Stimulated activated CD8-positive, alpha-beta memory T cell treated with anti-CD3 and anti-CD28 coated beads, Interleukin-7, amount 100 ng/mL, for 24 hours (primary cell): Measurements from ENCODE around the gene GNG2.

Experiments
- DNase-seq: peaks from one replicate; pipeline ENCODE4 v3.0.0-alpha.2; 2020; ENCODE audit warnings: low read depth

GNG2 gene

DNA sequence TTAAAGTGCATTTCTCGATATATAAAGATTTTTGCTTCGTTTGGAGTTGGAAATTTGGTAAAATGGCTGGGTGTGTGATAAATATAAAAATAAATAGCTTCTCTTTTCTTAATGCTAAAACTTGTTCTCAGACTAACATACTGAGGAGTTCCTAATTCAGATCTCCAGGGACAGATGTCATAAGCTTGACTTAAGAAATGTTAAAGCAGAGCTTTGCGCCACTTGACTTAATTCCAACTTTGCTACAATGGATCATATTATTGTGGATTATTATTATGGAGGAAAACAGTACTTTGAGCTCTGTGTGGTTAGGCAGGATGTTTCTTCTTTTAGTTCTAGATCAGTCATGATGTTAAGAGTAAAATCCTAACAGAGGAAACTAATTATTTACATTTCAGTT, 33.8 kb downstream of the GNG2 start:
- DNase-seq = no peak

- no peak for DNase-seq
These were observed 35.0 kb downstream of the GNG2 start for GRCh38 chr14:51895375-51895774.

- DNase-seq = no peak
These were observed 37.5 kb downstream of the GNG2 start for GRCh38 chr14:51897791-51898355.

GRCh38 chr14:51901475-51902024, 41.1 kb downstream of the GNG2 start:
- no peak for DNase-seq

- DNase-seq = peak; percentile 6
These were observed 45.3 kb downstream of the GNG2 start for GRCh38 chr14:51905656-51906121.

DNA sequence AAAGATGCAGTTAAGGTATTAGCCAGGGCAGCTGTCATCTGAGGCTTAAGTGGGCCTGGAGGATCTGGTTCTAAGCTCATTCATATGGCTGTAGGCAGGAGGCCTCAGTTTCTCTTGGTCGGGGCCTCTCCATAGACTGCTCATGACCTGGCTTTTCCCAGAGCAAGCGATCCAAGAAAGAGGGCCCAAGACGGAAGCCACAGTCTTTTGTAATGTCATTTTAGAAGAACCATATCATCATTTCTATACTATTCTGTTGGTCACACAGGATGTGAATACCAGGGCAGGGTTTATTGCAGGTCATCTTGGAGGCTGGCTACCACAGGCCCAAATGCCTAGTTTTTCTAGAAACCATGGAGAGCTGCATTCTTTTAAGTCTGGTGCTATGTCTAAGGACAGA, 47.7 kb downstream of the GNG2 start:
- no peak for DNase-seq

DNA sequence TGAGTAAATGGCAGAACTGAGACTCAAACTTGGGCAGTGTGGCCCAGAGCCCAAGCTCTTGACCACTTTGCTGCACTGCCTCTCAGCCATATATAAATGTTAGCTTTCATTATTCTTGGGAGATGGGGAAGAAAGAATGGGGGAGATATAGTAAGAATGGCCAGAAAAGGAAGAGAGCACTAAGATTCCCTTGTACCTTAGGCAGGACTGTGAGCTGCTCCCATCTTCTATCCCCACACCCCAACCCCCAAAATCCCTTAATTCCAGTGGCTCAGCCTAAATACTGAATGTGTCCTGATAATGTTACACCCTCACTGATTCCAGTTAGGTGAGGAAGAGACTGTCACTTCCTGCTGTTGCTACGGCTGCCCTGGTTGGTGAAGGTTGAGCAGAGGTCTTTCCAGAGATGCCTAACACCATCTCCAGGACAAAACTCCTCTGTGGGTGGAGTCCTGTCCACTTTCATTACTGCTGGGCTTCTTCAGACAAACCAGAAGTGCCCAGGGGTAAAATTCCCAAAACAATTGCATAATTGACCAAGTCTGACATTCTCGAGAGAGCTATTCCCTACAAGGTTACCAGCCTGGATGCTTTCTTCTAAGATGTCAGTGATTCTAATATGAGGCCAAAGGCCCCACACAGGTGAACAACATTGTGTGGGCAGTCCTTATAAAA, 51.8 kb downstream of the GNG2 start:
- DNase-seq = no peak

- DNase-seq = no peak
These were observed 53.9 kb downstream of the GNG2 start for GRCh38 chr14:51914310-51914709.

DNA sequence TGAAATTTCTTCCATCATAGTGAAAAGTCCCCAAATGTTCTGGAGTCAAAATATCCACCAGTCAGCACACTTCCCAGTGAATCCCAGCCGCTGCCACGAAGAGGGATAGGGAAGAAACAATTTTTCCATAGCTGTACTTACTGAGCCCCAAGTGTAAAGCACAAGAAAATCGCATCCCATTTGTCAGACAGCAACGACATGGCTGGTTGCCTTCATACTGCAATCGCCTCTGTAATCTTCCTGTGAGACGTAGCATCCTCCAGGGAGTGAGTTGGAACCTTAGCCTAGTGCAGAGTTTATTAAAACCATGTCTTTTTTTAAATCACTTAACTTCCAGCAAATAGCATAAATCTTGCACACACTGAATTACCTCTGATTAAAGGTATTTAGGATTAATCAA, 56.8 kb downstream of the GNG2 start:
- DNase-seq = no peak

GRCh38 chr14:51921026-51921425, 60.6 kb downstream of the GNG2 start:
- no peak for DNase-seq

GRCh38 chr14:51922624-51923023, 62.2 kb downstream of the GNG2 start:
- no peak for DNase-seq

DNA sequence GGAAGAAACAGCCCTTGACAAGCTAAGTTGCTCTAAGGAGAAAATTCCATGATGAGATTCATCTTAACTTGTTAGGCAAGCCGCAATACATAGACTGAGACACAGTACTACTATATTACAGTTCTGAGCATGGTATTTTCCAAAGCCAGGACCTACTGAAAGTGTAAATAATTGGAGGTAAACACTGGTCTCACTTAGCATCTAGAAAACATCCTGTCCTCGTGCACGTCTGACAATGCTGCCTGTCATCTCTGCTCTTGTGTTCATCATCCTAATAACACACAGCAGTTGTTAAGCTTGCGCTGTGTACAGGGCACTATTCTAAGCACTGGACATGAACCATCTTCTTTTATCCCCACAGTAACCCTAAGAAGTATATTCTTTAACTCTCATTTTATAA, 64.2 kb downstream of the GNG2 start:
- no peak for DNase-seq

- DNase-seq = no peak
These were observed 65.6 kb downstream of the GNG2 start for GRCh38 chr14:51925980-51926379.

- no peak for DNase-seq
These were observed 66.0 kb downstream of the GNG2 start for GRCh38 chr14:51926449-51926848.

DNA sequence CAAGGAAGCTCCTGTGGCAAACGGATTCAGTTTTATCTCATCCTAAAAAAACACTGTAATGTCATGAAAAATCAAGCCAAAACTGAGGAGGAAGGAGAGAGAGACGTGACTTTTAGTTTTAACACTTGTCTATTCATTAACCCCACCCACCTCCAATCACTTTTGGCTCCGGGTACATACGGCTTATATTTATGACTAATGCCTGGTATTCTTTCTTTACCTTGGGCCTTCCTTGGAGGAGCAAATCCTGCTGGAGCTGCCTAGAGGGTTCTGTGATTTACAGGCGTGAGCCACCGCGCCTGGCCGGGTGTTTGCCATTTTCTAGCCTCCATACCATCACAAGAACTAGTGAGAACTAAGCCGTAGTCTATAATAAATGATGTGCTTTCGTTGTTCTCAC, 68.2 kb downstream of the GNG2 start:
- DNase-seq = no peak

- DNase-seq = no peak
These were observed 68.8 kb downstream of the GNG2 start for GRCh38 chr14:51929166-51929565.

- no peak for DNase-seq
These were observed 69.7 kb downstream of the GNG2 start for GRCh38 chr14:51929910-51930682.

DNA sequence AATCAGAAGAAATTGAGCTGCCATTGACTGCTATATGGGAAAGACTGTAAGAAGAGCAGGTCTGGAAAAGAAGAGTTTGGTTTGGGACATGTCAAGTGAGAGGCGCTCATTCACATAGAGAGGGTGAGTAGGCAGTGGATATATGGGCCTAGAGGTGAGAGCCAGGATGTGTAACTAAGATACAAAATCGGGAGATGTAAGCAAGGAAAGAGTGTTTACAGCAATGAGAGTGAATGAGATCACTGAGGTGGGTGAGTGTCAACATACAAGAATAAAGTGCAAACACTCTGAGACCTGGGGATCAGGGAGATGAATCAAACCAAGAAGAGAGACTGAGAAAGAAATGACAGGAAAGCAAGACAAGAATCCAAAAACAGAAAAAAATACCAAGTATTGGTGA, 70.9 kb downstream of the GNG2 start:
- no peak for DNase-seq

- no peak for DNase-seq
These were observed 72.8 kb downstream of the GNG2 start for GRCh38 chr14:51933191-51933590.

GRCh38 chr14:51938137-51938536, 77.7 kb downstream of the GNG2 start:
- no peak for DNase-seq

GRCh38 chr14:51938821-51939220, 78.4 kb downstream of the GNG2 start:
- DNase-seq = no peak

DNA sequence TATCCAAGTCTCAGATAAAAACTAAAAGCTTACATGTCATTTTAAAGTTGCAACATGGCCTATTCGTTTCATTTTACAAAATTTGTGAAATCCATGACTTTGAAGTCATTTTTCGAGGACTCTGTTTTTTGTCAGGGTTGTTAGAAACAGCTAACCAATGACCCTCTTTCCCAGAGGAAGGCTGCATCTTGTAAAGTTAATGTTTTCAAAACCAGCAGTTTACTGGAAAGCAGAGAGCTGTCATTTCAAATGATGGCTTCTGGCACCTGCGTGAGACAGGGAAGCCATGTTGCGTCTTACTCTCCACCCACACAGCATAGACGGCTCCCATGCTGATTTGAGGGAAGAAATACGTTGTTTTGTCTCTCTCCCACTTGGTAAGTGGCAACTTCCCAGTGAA, 78.8 kb downstream of the GNG2 start:
- no peak for DNase-seq

DNA sequence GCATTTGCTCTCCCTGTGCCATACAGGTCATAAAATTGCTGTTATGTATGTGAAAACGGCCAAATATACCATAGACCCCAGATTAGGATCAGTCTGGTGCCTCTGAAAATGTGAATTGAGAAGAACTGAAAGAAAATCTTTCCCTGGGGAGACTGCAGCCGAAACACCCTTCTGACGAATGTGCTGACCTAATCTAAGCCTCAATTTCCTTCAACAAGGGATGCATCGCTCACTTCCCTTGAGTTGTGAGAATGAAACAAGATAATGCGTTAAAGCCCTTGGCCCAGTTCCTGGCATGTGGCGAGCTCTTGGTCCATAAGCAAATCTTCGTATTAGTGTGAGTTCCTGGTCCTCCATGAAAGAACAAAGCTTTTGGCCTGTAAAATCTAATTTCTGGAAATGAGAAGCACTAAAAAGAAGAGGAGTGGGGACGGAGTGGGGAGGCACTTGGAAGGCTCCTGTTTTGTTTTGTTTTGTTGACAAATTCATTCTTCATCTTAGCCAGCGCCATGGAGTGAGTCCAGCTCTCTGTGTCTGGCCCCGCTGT, 79.4 kb downstream of the GNG2 start:
- no peak for DNase-seq
